ENCODE data around the gene UPF2. TPM values are rescaled to one million over a fixed set of nuclear protein-coding genes. Genes with fewer than 3 reads are reported as not detected.
A peak's percentile ranks its signal among the peaks of the same experiment; 100 is the strongest.
"Not testable (repeated sequence)": the region's sequence is repeated elsewhere in the genome, so short reads cannot be mapped to it uniquely, and the experiment has no call there.

UPF2 gene
- total RNA-seq, 1 donor from 2014 or later = 16.4 TPM

DNA sequence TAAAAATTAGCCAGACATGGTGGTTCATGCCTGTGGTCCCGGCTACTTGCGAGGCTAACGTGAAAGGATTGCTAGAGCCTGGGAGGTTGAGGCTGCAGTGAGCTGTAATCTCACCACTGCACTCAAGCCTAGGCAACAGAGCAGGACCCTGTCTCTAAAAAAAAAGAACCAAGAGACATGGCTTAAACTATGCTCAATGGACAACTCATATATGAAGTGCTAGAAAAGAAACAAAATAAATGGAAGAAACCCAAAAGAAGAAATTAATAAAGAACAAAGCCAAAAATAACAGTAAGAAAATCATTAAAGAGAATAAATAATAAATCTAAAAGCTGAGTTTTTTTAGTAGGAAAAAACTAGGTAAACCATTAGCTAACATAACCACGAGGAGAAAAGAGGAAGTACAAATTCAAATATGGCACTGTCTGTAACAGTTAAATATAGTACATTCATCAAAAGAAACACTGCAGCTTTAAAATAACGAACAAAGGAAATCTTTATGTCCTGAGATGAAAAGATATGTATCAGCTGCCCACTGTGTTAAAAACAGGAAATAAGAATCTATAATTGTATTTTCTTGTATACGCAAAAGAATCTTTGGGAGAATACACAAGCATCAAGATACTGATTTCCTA, 48.7 kb downstream of the UPF2 start:
- H3K4me3 Mint-ChIP-seq (ENCODE audit: unreplicated experiment) = no peak overlapping the region
- no peaks in the 10 kb centered on the region for H3K36me3 Mint-ChIP-seq (ENCODE audit: unreplicated experiment)
- TF ChIP-seq, protein P1, sequence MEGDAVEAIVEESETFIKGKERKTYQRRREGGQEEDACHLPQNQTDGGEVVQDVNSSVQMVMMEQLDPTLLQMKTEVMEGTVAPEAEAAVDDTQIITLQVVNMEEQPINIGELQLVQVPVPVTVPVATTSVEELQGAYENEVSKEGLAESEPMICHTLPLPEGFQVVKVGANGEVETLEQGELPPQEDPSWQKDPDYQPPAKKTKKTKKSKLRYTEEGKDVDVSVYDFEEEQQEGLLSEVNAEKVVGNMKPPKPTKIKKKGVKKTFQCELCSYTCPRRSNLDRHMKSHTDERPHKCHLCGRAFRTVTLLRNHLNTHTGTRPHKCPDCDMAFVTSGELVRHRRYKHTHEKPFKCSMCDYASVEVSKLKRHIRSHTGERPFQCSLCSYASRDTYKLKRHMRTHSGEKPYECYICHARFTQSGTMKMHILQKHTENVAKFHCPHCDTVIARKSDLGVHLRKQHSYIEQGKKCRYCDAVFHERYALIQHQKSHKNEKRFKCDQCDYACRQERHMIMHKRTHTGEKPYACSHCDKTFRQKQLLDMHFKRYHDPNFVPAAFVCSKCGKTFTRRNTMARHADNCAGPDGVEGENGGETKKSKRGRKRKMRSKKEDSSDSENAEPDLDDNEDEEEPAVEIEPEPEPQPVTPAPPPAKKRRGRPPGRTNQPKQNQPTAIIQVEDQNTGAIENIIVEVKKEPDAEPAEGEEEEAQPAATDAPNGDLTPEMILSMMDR (IDR thresholded peaks at IDR 0.05; ENCODE audit: partially characterized antibody, unreplicated experiment) = no peak
- no peak for DNase-seq
- H3K9me3 Mint-ChIP-seq (ENCODE audit: unreplicated experiment) = no peaks in the 10 kb centered on the region
- H3K27ac Mint-ChIP-seq (ENCODE audit: unreplicated experiment) = no peak overlapping the region
- no peaks in the 10 kb centered on the region for H3K4me1 Mint-ChIP-seq (ENCODE audit: low read depth, unreplicated experiment)
- H3K27me3 Mint-ChIP-seq (ENCODE audit: unreplicated experiment) = no peaks in the 10 kb centered on the region

DNA sequence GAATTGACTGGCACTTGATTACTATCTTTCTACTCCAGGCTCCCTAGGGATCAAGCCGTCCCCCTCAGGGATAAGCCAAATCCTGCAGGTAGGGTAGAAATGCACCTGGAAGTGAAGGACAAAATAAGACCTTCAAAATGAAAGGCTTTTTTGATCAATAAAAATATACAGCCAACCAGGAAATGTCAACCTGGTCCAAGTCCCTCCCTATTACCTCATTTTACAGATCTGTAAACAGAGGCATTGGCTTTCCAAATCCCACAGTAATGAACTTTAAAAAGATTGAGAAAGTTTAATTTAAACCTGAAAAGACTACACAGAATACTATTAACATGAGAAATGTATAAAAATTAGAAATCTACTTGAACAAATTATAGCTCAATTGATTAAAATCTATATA, 53.7 kb downstream of the UPF2 start:
- Mint-ChIP-seq H3K36me3 (ENCODE audit: unreplicated experiment) (no peaks in the 10 kb centered on the region), H3K4me3 (ENCODE audit: unreplicated experiment) (no peak overlapping the region)

GRCh38 chr10:11986593-11987216, 55.9 kb downstream of the UPF2 start:
- no peak overlapping the region for H3K27ac Mint-ChIP-seq (ENCODE audit: unreplicated experiment)

More for the DNA sequence above, 53.7 kb downstream of the UPF2 start:
- no peaks in the 10 kb centered on the region for H3K9me3 Mint-ChIP-seq (ENCODE audit: unreplicated experiment)
- TF ChIP-seq, protein P1 (IDR thresholded peaks at IDR 0.05; ENCODE audit: partially characterized antibody, unreplicated experiment) = no peak
- no peaks in the 10 kb centered on the region for H3K27me3 Mint-ChIP-seq (ENCODE audit: unreplicated experiment)
- DNase-seq = no peak
- no peak overlapping the region for H3K27ac Mint-ChIP-seq (ENCODE audit: unreplicated experiment)
- no peaks in the 10 kb centered on the region for H3K4me1 Mint-ChIP-seq (ENCODE audit: low read depth, unreplicated experiment)

DNA sequence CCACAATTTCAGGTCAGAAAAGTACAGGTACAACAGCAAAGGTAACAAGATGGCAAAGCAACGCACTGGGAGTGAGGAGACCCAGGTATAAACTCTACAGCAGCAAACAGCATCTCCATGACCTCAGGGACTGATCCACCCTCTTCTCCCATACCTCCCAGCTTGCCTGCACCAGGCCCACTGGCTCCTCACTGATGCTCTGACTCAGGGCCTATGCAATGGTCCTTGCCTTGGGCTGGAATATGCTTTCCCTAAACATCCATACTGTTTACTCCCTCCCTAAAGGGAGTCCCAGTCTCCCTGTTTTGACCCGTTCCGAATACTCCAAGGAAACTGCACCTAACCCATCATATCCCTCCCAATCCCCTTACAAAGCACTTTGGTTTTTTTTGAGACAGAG, 60.4 kb downstream of the UPF2 start:
- H3K4me3 Mint-ChIP-seq (ENCODE audit: unreplicated experiment) = no peak overlapping the region
- H3K4me1 Mint-ChIP-seq (ENCODE audit: low read depth, unreplicated experiment) = no peaks in the 10 kb centered on the region
- peaks cover 3% of the 10 kb centered on the region for H3K9me3 Mint-ChIP-seq (ENCODE audit: unreplicated experiment)
- TF ChIP-seq, protein P1 (IDR thresholded peaks at IDR 0.05; ENCODE audit: partially characterized antibody, unreplicated experiment) = no peak
- H3K27ac Mint-ChIP-seq (ENCODE audit: unreplicated experiment) = no peak overlapping the region
- no peaks in the 10 kb centered on the region for H3K27me3 Mint-ChIP-seq (ENCODE audit: unreplicated experiment)
- H3K36me3 Mint-ChIP-seq (ENCODE audit: unreplicated experiment) = no peaks in the 10 kb centered on the region
- DNase-seq = no peak

More at GRCh38 chr10:11986593-11987216, 55.9 kb downstream of the UPF2 start:
- TF ChIP-seq, protein P1 (IDR thresholded peaks at IDR 0.05; ENCODE audit: partially characterized antibody, unreplicated experiment) = peak; percentile 93
- Mint-ChIP-seq H3K36me3 (ENCODE audit: unreplicated experiment) (no peaks in the 10 kb centered on the region), H3K4me3 (ENCODE audit: unreplicated experiment) (no peak overlapping the region), H3K9me3 (ENCODE audit: unreplicated experiment) (peaks cover 2% of the 10 kb centered on the region), H3K4me1 (ENCODE audit: low read depth, unreplicated experiment) (no peaks in the 10 kb centered on the region), H3K27me3 (ENCODE audit: unreplicated experiment) (no peaks in the 10 kb centered on the region)
- DNase-seq = peak; percentile 84

- H3K27ac Mint-ChIP-seq (ENCODE audit: unreplicated experiment) = no peak overlapping the region
- no peak overlapping the region for H3K4me3 Mint-ChIP-seq (ENCODE audit: unreplicated experiment)
- no peaks in the 10 kb centered on the region for H3K4me1 Mint-ChIP-seq (ENCODE audit: low read depth, unreplicated experiment)
- peaks cover 1% of the 10 kb centered on the region for H3K9me3 Mint-ChIP-seq (ENCODE audit: unreplicated experiment)
- DNase-seq = no peak
- no peaks in the 10 kb centered on the region for H3K36me3 Mint-ChIP-seq (ENCODE audit: unreplicated experiment)
- no peaks in the 10 kb centered on the region for H3K27me3 Mint-ChIP-seq (ENCODE audit: unreplicated experiment)
- TF ChIP-seq, protein P1 (IDR thresholded peaks at IDR 0.05; ENCODE audit: partially characterized antibody, unreplicated experiment) = no peak
Measured at GRCh38 chr10:11975795-11976194, 66.8 kb downstream of the UPF2 start.

- not testable (repeated sequence) for H3K9me3 Mint-ChIP-seq (ENCODE audit: unreplicated experiment); H3K4me3 Mint-ChIP-seq (ENCODE audit: unreplicated experiment); H3K27ac Mint-ChIP-seq (ENCODE audit: unreplicated experiment); H3K27me3 Mint-ChIP-seq (ENCODE audit: unreplicated experiment); H3K36me3 Mint-ChIP-seq (ENCODE audit: unreplicated experiment); H3K4me1 Mint-ChIP-seq (ENCODE audit: low read depth, unreplicated experiment); DNase-seq
Measured at GRCh38 chr10:11972523-11972922, 70.1 kb downstream of the UPF2 start.

All from glutamatergic neuron (in vitro differentiated cells).